Upper lobe of left lung (tissue), 6 donors: ENCODE data around the gene TMIGD3. TPM values are rescaled to one million over a fixed set of nuclear protein-coding genes. Genes with fewer than 3 reads are reported as not detected.
"Not testable (repeated sequence)": the region's sequence is repeated elsewhere in the genome, so short reads cannot be mapped to it uniquely, and the experiment has no call there.

Experiments used
- ATAC-seq, 2 donors: fragments of 200-7000 bp; cut with Tn5 transposase; one replicate each; pipeline ENCODE4 v1.9.1; 2022; ENCODE audit warnings: mild to moderate bottlenecking in 2 of 2, moderate library complexity in 2 of 2; ENCODE audit not compliant: low FRiP score in 2 of 2
- DNase-seq, 2 donors: peaks; one replicate each; pipeline ENCODE4 v3.0.0-alpha.2; 2019 to 2020
- H3K27ac ChIP-seq, 4 donors: fragments of 200-600 bp; sonication (generic); one replicate each; pipeline ENCODE4 v1.5.1; 2016 to 2019
- H3K27me3 ChIP-seq, 4 donors: fragments of 200-600 bp; sonication (generic); one replicate each; pipeline ENCODE4 v1.5.1; 2017 to 2019
- H3K36me3 ChIP-seq, 4 donors: fragments of 200-600 bp; sonication (generic); one replicate each; pipeline ENCODE4 v1.5.1; 2016 to 2019
- H3K4me1 ChIP-seq, 4 donors: fragments of 200-600 bp; sonication (generic); one replicate each; pipeline ENCODE4 v1.5.1; 2018 to 2019
- H3K4me3 ChIP-seq, 4 donors: fragments of 200-600 bp; sonication (generic); one replicate each; pipeline ENCODE4 v1.5.1; 2017 to 2019; ENCODE audit warnings: mild to moderate bottlenecking in 2 of 4, moderate library complexity in 1 of 4
- H3K9me3 ChIP-seq, 4 donors: fragments of 200-600 bp; sonication (generic); one replicate each; pipeline ENCODE4 v1.5.1; 2018 to 2019
- EP300 ChIP-seq, 4 donors: sonication (generic); formaldehyde crosslinking; IDR thresholded peaks; one replicate each; pipeline ENCODE4 v1.5.1; 2017; ENCODE audit warnings: antibody characterized with exemption in 4 of 4, control low read depth in 2 of 4
- POLR2A ChIP-seq, 4 donors: fragments of 450-650 bp; IDR thresholded peaks; one replicate each; pipeline ENCODE4 v1.5.1; 2016 to 2017; ENCODE audit warnings: antibody characterized with exemption in 4 of 4, mild to moderate bottlenecking in 2 of 4
- POLR2AphosphoS5 ChIP-seq, 2 donors: sonication (generic); formaldehyde crosslinking; IDR thresholded peaks; one replicate each; pipeline ENCODE4 v1.5.1; 2017; ENCODE audit warnings: antibody characterized with exemption in 2 of 2
- WGBS, 2 donors: methylation state at CpG; one replicate each; pipeline ENCODE4 v1.1.5; 2017 to 2018; 5-methylcytosine and 5-hydroxymethylcytosine counted together
- total RNA-seq, 6 donors: library from RNA; depleted of rRNA in 4 of 6; stranded (reverse); fragments of >200 nt in 4 of 6; gene quantifications; one replicate each; pipeline versions ENCODE4 v1.1.0 to v1.2.1, GENCODE V29; 2016 to 2021
- TF ChIP-seq, protein P1 (sequence below), 6 experiments: fragments of 450-650 bp in 4 of 6; fragments of 200-600 bp in 2 of 6; sonication (generic) in 2 of 6; IDR thresholded peaks; one replicate each; pipeline ENCODE4 v1.5.1; 2016 to 2019; ENCODE audit warnings: antibody characterized with exemption in 6 of 6
- donor health status: DM: no; HTN: no; CAD: no; lungs with moderate emphysema.
- donor health status: DM: no; HTN: yes; CAD: no; lungs with severe emphysema.

TMIGD3 gene
- total RNA-seq: 10 to 100 TPM in 1 of 6 donors, 1 to 10 TPM in 5; 2.0 to 36.7 (median 4.6) TPM

DNA sequence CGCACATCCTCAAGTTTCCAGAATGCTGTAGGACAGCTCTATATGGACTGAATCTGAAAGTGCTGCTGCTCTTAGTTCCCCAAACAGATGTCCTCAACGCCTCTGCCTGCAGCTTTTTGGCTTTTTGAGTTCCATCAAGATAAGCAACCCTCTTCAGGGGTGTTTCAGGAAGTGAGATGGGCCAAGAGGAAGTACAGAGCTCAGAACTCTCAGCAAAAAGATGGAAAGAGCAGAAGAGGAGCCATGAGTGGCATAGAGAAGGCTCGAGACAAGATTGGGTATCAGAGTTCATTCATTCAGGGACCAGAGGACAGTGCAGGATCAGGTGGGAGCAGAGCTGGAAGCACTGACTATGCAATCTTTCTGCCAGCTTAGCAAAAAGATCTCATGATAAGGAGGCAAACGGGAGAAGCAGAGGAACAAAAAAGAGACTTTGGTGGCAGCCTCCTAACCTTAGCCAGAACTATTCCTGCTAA is at the start of gene TMIGD3, which contains the start of gene ADORA3:
Gene TMIGD3 (minus strand): TSS at position 49 of the 476 bp plus-strand sequence. CDS start 279 bp downstream, outside the sequence.
Gene ADORA3 (minus strand): TSS at position 49 of the 476 bp plus-strand sequence. CDS start 279 bp downstream, outside the sequence.
- no peaks in the 10 kb centered on the region for H3K9me3 ChIP-seq
- peaks cover 22 to 46% (median 34%) of the 10 kb centered on the region in 4 donors for H3K4me1 ChIP-seq
- 38 to 50% methylated on average over 4 of the region's 4 CpGs for WGBS, 2 donors
- H3K36me3 ChIP-seq: no peaks in the 10 kb centered on the region
- DNase-seq (no peak), ATAC-seq (no peak)
- TF ChIP-seq POLR2AphosphoS5 (IDR thresholded peaks at IDR 0.05) (no peak), POLR2A (IDR thresholded peaks at IDR 0.05) (peak in 1 of 4 donors; percentile 73), EP300 (IDR thresholded peaks at IDR 0.05) (no peak)
- H3K27ac ChIP-seq: peak within 1 kb of the TSS; percentile 24 to 93 (median 58)
- no peaks in the 10 kb centered on the region for H3K27me3 ChIP-seq
- peak within 1 kb of the TSS in 2 of 4 donors; percentile 8 to 17 for H3K4me3 ChIP-seq

DNA sequence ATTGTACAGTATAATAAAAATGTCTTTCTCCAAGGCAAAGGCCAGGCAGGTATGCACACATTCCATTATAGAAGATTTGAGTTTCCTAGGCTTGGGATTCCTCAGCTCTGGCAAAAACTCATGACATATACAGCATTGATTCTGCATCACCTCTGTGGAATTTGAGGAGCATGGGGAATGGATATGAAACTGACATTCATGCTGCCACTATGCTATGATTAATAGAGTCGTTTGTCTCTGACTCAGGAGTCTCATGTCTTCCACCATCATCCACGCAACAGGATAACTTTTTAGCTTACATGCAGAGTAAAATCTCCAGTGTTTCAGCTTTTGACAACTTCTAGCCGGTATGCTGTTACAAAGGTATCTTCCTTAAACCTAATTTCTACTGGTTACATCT is 49.8 kb upstream of the TMIGD3 start:
- Histone ChIP-seq H3K27ac (no peak overlapping the region), H3K27me3 (no peaks in the 10 kb centered on the region), H3K4me3 (no peak overlapping the region), H3K9me3 (no peaks in the 10 kb centered on the region), H3K36me3 (no peaks in the 10 kb centered on the region), H3K4me1 (no peaks in the 10 kb centered on the region)
- TF ChIP-seq, protein P1, sequence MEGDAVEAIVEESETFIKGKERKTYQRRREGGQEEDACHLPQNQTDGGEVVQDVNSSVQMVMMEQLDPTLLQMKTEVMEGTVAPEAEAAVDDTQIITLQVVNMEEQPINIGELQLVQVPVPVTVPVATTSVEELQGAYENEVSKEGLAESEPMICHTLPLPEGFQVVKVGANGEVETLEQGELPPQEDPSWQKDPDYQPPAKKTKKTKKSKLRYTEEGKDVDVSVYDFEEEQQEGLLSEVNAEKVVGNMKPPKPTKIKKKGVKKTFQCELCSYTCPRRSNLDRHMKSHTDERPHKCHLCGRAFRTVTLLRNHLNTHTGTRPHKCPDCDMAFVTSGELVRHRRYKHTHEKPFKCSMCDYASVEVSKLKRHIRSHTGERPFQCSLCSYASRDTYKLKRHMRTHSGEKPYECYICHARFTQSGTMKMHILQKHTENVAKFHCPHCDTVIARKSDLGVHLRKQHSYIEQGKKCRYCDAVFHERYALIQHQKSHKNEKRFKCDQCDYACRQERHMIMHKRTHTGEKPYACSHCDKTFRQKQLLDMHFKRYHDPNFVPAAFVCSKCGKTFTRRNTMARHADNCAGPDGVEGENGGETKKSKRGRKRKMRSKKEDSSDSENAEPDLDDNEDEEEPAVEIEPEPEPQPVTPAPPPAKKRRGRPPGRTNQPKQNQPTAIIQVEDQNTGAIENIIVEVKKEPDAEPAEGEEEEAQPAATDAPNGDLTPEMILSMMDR (IDR thresholded peaks at IDR 0.05): no peak
- no peak for TF ChIP-seq EP300 (IDR thresholded peaks at IDR 0.05)
- TF ChIP-seq POLR2AphosphoS5 (IDR thresholded peaks at IDR 0.05): no peak
- no peak for TF ChIP-seq POLR2A (IDR thresholded peaks at IDR 0.05)
- no peak for DNase-seq
- 89 to 94% methylated on average over 3 of the region's 3 CpGs for WGBS, 2 donors
- no peak for ATAC-seq

DNA sequence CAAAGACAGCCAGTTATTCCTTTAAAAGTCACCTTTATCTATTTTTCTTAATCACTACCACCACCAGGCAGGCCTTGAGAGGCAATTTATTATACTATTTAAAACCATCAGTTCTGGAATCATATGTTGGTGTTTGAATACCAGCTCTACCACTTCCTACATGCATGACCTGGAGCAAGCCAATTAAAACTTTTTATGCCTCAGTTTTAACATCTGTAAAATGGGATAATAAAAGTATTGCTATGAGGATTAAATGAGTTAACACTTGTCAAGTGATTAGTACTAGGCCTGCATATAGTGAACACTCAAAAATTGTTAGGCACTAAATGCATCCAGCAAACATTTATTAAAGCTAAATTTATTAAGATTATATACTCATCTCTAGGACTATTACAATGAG is 49.2 kb upstream of the TMIGD3 start:
- Histone ChIP-seq H3K4me3 (no peak overlapping the region), H3K4me1 (no peaks in the 10 kb centered on the region), H3K36me3 (no peaks in the 10 kb centered on the region), H3K27me3 (no peaks in the 10 kb centered on the region), H3K27ac (no peak overlapping the region), H3K9me3 (no peaks in the 10 kb centered on the region)
- TF ChIP-seq, protein P1 (IDR thresholded peaks at IDR 0.05): no peak
- TF ChIP-seq POLR2A (IDR thresholded peaks at IDR 0.05) (no peak), EP300 (IDR thresholded peaks at IDR 0.05) (no peak)
- ATAC-seq (no peak), DNase-seq (no peak)

DNA sequence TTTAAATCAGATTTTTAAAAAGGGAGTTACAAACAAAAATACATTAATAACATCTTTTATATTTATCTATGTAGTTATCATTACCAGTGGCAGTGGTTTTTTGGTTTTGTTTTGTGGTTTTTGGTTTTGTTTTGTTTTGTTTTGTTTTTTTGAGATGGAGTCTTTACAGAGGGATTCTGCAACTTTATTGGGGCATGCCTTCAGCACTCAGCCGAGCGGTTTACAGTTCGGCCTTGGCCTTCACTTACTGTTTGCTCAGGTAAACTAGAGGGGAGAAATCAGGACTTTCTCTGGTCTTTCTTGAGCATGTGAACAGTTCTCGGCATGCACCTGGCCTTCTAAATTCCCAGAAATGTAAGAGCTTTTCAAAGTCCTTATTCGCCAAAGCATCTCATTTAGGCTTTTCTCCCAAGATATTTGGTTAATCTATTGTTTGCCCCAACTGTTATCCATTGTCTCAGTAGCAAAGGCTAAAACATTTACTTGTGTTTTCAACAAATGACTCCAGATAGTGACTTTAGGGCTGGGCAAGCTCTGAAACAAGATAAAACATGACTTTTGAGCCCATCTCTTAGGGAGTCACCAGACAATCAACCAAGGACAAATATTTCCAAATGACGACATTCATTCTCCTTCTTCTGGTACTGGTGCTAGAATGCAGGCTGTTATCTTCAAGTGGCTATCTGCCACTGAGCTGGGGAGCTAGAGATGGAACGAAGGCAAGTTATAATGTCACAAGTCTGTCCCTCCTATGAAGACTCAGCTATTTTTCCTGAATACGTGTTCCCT is 48.4 kb upstream of the TMIGD3 start:
- no peak overlapping the region for H3K4me3 ChIP-seq
- H3K27me3 ChIP-seq: no peaks in the 10 kb centered on the region
- no peaks in the 10 kb centered on the region for H3K36me3 ChIP-seq
- H3K27ac ChIP-seq: no peak overlapping the region
- H3K4me1 ChIP-seq: no peaks in the 10 kb centered on the region
- WGBS, 2 donors: 84 to 85% methylated on average over 8 of the region's 8 CpGs
- ATAC-seq: no peak
- TF ChIP-seq POLR2A (IDR thresholded peaks at IDR 0.05) (no peak), POLR2AphosphoS5 (IDR thresholded peaks at IDR 0.05) (no peak), EP300 (IDR thresholded peaks at IDR 0.05) (no peak)
- TF ChIP-seq, protein P1 (IDR thresholded peaks at IDR 0.05): no peak
- DNase-seq: no peak
- no peaks in the 10 kb centered on the region for H3K9me3 ChIP-seq

- not testable (repeated sequence) for H3K4me1 ChIP-seq, H3K27ac ChIP-seq, H3K4me3 ChIP-seq, DNase-seq, H3K27me3 ChIP-seq, H3K36me3 ChIP-seq, ATAC-seq, H3K9me3 ChIP-seq
- whole genome bisulfite sequencing, 2 donors: 88 to 100% methylated on average over 1 of the region's 1 CpG
Observed at GRCh38 chr1:111547786-111548185, 44.4 kb upstream of the TMIGD3 start.
